Stimulated activated CD8-positive, alpha-beta memory T cell treated with anti-CD3 and anti-CD28 coated beads, Interleukin-4, amount 100 ng/mL, for 48 hours (primary cell): ENCODE results near the gene IL36G.
"Not testable (repeated sequence)": the region's sequence is repeated elsewhere in the genome, so short reads cannot be mapped to it uniquely, and the experiment has no call there.

Experiments used
- DNase-seq: peaks from one replicate; pipeline ENCODE4 v3.0.0-alpha.2; 2020

Gene IL36G

DNA sequence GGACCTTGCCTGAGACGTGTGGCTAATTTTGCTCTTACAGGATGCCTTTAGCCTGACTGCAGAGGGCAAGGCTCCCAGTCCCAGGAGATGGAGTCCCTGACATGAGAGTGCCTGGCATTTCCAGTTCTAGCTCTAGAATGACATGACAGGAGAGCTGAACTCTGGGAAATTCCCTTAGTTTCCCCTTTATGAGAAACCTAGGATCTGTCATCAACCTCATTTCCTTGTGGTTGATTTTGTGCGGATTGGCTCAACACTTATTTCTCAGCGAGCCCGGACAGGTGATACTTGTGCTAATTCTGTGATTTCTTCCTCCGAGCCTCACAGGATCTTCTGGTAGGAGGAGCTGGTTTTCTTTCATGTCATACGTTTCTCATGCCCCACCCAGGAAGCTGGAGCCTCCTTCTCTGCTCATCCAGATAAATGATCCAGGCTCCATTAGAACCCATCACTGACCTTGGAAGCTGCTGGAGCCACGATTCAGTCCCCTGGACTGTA, at the start of gene IL36G:
Gene IL36G (plus strand): TSS at position 448 of the 498 bp plus-strand sequence. CDS start 633 bp downstream, outside the sequence.
- DNase-seq: no peak

GRCh38 chr2:112933261-112933660, 44.5 kb upstream of the IL36G start:
- no peak for DNase-seq

GRCh38 chr2:112934117-112934516, 43.7 kb upstream of the IL36G start:
- DNase-seq: not testable (repeated sequence)

- no peak for DNase-seq
Observed at GRCh38 chr2:112936927-112937232, 40.9 kb upstream of the IL36G start.

DNA sequence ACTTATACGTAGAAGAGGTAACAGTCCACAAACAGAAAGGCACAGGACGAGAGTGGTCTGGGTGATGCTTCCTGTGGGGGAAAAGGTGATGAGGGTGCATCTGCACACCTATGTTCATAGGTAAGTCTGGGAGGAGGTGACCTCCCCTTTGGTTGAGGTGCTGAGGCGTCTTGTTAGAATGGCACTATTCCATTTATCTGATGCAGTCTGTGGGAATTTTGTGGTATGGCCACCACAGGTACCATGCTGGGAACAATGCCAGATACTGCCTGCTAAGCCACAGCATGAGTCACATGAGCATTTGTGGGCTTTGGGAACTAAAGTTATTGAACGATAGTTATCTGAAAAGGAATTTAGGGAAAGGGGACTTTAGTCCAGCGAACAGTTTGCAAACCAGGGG, 38.9 kb upstream of the IL36G start:
- no peak for DNase-seq

DNA sequence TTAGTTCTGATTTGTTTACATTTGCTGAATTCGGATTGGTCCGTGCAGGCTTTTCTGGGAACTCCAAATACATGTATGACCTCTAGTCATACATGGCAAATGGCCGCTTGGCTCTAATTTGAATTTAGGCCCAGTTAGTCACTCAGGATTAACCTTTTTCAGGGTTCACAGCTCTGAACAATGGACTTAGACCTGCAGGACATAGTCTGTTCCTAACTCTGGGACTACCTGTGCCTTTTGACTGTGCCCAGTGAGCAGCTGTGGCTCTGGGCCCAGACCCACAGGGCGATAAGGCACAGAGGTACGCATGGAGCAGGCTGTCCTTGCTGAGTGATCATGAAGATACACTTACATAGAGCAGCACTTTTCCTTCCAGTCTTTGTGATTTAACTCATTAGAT, 38.4 kb upstream of the IL36G start:
- no peak for DNase-seq

DNA sequence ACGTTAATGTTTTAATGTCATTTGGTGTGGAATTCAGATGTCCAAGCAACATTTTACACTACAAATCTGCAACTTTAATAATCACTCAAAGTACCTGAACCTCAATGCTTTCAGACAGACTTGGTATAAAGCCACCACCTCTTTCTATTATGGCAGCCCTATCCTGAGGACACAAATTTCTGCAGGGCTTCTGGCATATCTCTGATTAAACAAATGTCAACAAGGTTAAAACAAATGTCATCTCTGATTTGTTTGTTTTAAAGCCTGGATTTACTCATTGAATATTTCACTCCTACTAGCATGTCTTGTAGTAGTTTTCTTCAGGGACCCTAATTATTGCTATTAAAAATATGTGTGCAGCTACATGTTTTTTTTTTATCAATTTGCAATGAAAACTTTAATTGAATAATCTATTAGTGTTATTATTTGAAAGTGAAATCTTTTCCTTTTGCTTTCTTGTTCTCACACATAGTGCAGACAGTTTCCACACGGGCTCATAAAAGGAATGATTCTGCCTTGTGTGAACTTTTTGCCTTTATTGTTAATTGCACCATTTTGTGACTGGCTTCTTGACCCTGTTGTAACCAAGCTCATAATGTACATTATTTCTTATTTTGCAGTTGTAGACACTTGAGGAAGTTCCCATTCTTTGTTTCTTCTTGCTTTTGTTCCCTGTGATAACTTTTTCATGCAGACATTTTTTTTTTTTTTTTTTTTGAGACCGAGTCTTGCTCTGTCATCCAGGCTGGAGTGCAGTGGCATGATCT, 36.8 kb upstream of the IL36G start:
- DNase-seq: no peak

DNA sequence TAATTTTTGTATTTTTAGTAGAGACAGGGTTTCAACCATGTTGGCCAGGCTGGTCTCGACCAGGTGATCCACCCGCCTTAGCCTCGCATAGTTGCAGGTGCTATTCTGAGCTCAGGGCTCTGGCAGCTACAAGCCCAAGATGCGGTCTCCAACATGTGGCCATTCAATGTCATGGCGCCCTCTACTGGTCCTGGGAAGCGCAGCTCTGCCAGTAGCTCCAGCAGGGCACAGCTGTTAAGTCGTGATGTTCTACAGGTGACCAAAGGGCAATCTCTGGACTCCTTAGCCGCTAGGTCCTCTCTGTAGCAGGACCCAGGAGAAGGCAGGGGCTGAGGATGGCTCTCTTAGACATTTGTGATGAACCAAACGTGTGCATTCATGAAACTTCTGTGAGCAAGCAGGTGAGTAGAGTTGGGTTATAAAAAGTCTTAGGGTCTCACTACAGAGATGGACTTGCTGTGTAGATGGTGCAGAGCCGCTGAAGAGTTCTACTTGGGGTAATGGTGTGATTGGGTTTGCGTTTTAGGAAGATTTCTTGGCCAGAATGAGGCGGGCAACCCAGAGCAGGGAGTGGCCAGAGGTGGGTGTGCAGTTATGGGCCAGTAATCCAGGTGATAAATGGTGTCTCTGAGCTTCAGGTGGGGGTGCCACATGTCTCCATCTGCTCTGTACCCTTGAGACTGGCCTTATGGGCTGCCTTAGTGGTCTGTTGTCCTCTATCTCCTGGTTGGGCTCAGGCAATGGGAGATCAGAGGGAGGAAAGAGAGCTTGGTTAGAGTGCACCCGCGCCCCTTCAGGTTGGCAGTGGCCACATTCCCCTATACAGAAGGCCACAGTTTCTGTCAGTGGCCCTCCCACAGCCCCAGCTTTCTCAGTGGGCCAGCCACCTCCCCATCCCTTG, 35.8 kb upstream of the IL36G start:
- peak; percentile 86 for DNase-seq

DNA sequence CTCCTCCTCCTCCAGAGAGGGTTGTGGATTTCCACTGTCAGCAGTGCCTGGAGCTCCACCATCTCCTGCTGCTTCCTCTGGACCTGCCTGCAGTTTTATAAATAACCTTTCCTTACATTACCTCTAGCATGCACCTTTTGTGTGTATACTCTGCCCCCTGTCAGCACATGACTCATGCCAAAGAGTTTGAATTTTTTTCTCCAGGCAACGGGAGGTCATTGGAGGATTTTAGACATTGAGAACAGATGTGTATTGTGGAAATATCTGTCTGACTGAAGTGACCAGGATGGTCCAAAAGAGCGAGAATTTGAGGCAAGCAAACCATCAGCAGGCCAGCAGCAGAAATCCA, 35.2 kb upstream of the IL36G start:
- no peak for DNase-seq

DNA sequence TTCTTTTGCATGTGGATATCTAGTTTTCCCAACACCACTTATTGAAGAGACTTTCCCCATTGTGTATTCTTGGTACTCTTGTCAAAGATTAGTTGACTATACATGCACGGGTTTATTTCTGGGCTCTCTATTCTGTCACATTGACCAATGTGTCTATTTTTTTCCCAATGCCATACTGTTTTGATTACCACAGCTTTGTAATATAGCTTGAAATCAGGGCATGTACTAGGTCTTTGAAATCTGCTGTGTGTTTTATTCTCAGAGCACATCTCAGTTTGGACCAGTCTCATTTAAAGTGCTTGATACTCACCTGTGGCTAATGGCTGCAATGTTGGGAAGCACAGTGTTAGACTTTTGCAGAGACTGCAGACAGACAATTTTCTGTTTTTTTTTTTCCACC, 32.8 kb upstream of the IL36G start:
- no peak for DNase-seq

DNA sequence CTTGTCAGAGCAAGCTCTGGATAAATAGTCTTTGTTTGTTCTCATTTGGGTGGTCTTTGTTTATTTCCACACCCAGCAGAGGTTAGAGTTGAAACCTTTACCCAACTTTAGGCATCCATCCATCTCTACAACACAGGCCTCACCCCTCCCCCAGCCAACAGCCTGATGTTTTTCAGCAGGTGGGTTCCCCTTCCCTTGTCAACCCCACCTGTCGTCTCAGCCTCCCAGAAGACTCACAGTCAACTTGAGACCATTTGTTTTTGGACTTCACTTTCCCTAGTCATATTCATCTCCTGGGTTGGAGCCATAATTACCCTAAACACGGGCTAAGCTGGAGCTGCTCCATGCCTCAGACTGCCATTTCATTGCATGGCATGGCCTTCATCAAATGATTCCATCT, 31.7 kb upstream of the IL36G start:
- DNase-seq: no peak

DNA sequence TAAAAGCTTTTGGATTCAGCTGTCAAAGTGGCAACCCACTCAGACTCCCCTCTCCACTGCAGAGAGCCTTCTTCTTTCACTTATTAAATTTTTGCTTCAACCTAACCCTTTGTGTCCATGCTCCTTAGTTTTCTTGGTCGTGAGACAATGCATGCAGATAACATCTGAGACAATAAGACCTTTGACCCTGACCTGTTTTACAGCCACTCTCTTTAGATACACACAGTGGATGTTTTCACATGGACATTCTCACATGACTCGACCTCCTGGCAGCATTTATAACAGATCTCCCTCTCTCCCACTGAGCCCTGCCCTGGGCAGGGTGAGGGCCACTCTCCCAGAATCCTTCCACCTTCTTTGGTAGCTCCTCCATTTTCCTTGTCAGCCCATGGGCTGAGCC, 30.4 kb upstream of the IL36G start:
- DNase-seq: no peak

DNA sequence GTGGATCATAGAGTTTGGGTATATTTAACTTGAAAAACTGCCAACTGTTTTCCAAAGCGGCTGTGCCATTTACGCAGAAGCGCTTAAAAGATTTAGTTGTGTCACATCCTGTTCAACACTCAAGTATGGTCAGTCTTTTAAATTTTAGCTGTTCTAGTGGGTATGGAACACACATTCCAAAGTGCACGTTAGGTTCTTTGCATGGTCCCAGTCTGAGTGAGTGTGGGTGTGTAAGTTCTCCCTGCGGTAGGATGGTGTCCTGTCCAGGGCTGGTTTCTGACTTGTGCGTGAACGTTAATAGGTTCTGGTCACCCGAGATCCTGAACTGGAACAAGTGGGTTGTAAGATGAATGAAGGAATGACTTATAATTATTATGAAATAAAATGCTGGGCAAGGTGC, 28.4 kb upstream of the IL36G start:
- DNase-seq: no peak

GRCh38 chr2:112954364-112954763, 23.4 kb upstream of the IL36G start:
- no peak for DNase-seq

DNA sequence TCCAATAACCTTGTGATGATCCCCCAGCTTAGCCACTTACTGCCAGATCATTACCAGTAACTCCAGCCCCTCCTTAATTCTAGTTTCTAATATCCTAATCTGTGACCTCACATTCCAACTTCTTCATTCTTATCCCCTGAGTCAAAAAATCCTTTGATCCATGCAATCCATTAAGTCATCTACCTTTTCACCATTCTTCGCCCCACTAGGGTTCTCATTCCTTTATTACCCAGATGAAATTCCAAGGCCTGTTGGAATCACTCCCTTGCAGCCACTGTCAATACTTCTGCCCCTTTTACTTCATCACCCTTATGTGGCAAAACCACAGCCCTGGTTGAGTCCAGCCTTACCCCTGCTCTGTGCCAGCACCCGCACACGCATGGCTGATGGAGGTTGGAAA, 20.3 kb upstream of the IL36G start:
- no peak for DNase-seq

GRCh38 chr2:112958428-112959108, 19.2 kb upstream of the IL36G start:
- peak; percentile 31 for DNase-seq

GRCh38 chr2:112959109-112959812, 18.5 kb upstream of the IL36G start:
- DNase-seq: no peak

GRCh38 chr2:112960230-112960825, 17.5 kb upstream of the IL36G start:
- no peak for DNase-seq

DNA sequence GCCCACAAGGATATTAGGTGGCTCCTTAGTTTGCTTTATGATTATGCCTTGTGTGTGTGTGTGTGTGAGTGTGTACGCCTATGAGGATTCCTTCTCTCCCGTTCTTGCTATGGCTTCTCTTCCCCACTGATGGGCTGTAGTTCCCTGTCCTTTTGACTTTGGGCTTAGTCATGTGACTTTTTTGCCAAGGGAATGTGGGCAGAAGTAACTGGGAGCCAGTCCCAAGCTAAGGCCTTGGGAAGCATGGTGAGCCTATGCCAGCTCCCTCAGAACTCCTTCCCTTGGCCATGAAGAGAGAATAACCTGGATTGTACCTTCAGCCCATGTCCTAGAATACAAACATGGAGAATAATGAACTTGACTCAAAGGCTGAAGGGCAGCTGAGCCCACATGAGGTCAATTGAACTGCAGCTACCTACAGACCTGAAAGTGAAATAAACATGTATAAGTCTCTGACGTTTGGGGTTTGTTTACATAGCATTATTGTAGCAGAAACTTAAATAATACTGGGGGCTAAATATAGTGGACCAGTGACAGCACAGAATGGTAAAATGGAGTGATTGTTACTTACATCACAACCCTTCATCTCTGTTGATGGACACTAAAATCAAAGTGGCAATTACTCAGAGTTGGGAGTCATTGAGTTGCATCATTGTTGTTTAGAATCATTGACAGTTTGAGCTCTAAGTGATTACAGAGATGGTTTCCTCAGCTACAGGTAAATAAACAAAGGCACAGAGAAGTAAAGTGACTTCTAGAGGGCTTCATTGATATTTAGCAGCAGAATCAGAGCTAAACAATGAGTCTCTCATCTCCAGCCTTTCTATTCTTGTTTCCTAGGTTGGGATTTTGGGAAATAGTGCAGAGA, 15.3 kb upstream of the IL36G start:
- DNase-seq: no peak

DNA sequence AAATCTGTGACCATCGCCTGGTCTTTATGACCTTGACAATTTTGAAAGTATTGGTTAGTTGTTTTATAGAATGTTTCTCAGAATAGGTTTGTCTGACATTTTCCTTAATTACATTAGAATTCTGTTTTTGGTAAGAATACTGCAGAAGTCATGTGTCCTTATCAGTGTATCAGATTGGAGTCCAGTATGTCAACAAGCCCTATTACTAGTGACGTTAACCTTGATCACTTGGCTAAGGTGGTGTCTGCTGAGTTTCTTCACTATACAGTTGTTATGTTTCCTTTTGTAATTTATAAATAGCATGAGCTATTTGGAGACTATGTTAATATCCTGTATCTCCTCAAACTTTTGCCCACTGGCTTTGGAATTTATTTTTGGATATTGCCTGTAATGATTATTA, 10.8 kb upstream of the IL36G start:
- no peak for DNase-seq

DNA sequence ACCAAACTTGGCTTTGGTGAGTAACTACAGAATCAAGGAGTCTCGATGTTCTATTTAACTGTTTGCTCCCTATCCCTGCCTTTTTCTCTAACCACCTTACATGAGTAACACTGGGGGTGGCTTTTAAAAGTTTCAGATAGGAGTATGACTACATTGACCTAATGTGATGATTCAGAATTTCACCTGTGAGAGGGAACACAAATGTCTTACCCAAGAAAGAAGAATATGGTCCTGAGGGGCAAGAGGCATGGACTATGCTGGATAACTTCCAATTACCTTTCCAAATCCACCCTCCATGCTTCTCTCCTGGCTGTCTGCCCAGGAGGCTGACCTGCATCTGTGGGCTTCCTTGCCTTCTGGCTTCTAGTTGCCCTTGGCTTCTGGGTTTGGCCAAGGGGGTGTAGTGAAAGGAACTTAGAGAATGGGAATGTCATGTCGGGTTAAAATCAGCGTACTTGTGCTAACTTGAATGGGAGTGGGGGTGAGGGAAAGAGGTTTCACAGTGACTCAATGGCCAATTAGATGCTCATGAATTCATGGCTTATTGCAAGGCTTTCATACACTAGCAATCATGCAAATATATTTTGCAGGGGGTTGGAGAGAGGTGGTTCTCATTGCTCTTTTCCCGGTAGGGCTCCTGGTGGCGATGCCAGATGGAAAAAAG, 5.3 kb upstream of the IL36G start:
- DNase-seq: no peak
